Sciatic nerve (tissue), 2 donors: ENCODE measurements around the gene RPS27A. TPM values are rescaled to one million over a fixed set of nuclear protein-coding genes. Genes with fewer than 3 reads are reported as not detected.
"Not testable (repeated sequence)": the region's sequence is repeated elsewhere in the genome, so short reads cannot be mapped to it uniquely, and the experiment has no call there.

ENCODE experiments used
- ATAC-seq: fragments of 200-7000 bp; cut with Tn5 transposase; one replicate; pipeline ENCODE4 v1.9.1; 2020; ENCODE audit warnings: mild to moderate bottlenecking, moderate library complexity
- DNase-seq: peaks from one replicate; pipeline ENCODE4 v3.0.0-alpha.2; 2020; ENCODE audit warnings: low spot score
- intact Hi-C: fragments of 100-400 bp; cut with DNase I; formaldehyde crosslinking; loops from one replicate; pipeline ENCODE4 v1.14.2; 2022
- total RNA-seq: library from RNA; stranded (reverse); fragmentation: NEBNext Ultra II Directional; extraction: Animal tissue kit (Norgen Biotek cat#: 25700); gene quantifications from one replicate; pipeline ENCODE4 v1.2.1, GENCODE V29; 2021
- donor health status: DM: no; HTN: no; CAD: no.
- donor health status: DM: no; HTN: no; CAD: no.

Gene RPS27A
- total RNA-seq, 1 donor from 2014 or later = 762 TPM

- DNase-seq (no peak), ATAC-seq (no peak)
- intact Hi-C loops = no loop called here
Measured at GRCh38 chr2:55235724-55236538, 3.4 kb downstream of the RPS27A start.

GRCh38 chr2:55236992-55237543, 4.6 kb downstream of the RPS27A start:
- ATAC-seq (no peak), DNase-seq (no peak)
- intact Hi-C loops = no loop called here

GRCh38 chr2:55239656-55240222, 7.3 kb downstream of the RPS27A start:
- DNase-seq = no peak
- intact Hi-C loops = no loop called here
- no peak for ATAC-seq

- DNase-seq, ATAC-seq, intact Hi-C loops: not testable (repeated sequence)
Measured at GRCh38 chr2:55241582-55241981, 9.1 kb downstream of the RPS27A start.

- DNase-seq (no peak), ATAC-seq (no peak)
- intact Hi-C loops = no loop called here
Measured at GRCh38 chr2:55242617-55243016, 10.1 kb downstream of the RPS27A start.

GRCh38 chr2:55245411-55245810, 12.9 kb downstream of the RPS27A start:
- intact Hi-C loops = no loop called here
- ATAC-seq = no peak
- DNase-seq = no peak

GRCh38 chr2:55247025-55247424, 14.5 kb downstream of the RPS27A start:
- DNase-seq (no peak), ATAC-seq (no peak)
- intact Hi-C loops = no loop called here

- intact Hi-C loops = no loop called here
- DNase-seq = no peak
- ATAC-seq = no peak
Measured at GRCh38 chr2:55252832-55253231, 20.3 kb downstream of the RPS27A start.

- ATAC-seq, intact Hi-C loops: not testable (repeated sequence)
Measured at GRCh38 chr2:55259586-55259985, 27.1 kb downstream of the RPS27A start.

GRCh38 chr2:55268288-55268906, 35.9 kb downstream of the RPS27A start:
- peak; percentile 5 for ATAC-seq
- no peak for DNase-seq
- intact Hi-C loops = no loop called here

More at GRCh38 chr2:55259586-55259985, 27.1 kb downstream of the RPS27A start:
- DNase-seq = not testable (repeated sequence)

GRCh38 chr2:55268907-55269644, 36.6 kb downstream of the RPS27A start, which contains the start of gene MTIF2:
TSS of gene MTIF2 (minus strand) at chr2:55269231. CDS start at chr2:55263858, 5,373 bp downstream.
- ATAC-seq = peak; percentile 100
- intact Hi-C loops = no loop called here
- DNase-seq = peak; percentile 96

GRCh38 chr2:55269645-55269990, 37.1 kb downstream of the RPS27A start:
- intact Hi-C loops = no loop called here
- DNase-seq = no peak
- peak; percentile 21 for ATAC-seq

- intact Hi-C loops, ATAC-seq, DNase-seq: not testable (repeated sequence)
Measured at GRCh38 chr2:55274346-55274745, 41.9 kb downstream of the RPS27A start.

- intact Hi-C loops = no loop called here
- ATAC-seq (no peak), DNase-seq (no peak)
Measured at GRCh38 chr2:55277310-55277709, 44.8 kb downstream of the RPS27A start.

- ATAC-seq = not testable (repeated sequence)
Measured at GRCh38 chr2:55279214-55279835, 46.8 kb downstream of the RPS27A start.

GRCh38 chr2:55279859-55280424, 47.5 kb downstream of the RPS27A start:
- ATAC-seq, DNase-seq, intact Hi-C loops: not testable (repeated sequence)

More at GRCh38 chr2:55279214-55279835, 46.8 kb downstream of the RPS27A start:
- intact Hi-C loops, DNase-seq: not testable (repeated sequence)

GRCh38 chr2:55280851-55281546, 48.5 kb downstream of the RPS27A start:
- ATAC-seq, intact Hi-C loops, DNase-seq: not testable (repeated sequence)
